MCF 10A (cell line): ENCODE measurements around the gene ANXA6. TPM values are rescaled to one million over a fixed set of nuclear protein-coding genes. Genes with fewer than 3 reads are reported as not detected.

Source experiments
- BruUV-seq: library from RNA; stranded (reverse); fragments of 400-500 nt; replicated peaks from 2 replicates; lab custom pipeline; 2021; lab: Mats Ljungman, UMichigan
- CTCF ChIA-PET: fragments of 300-600 bp; sonication (Branson Sonifier 250); formaldehyde crosslinking; extraction: SDS; loops from one replicate; lab custom pipeline; 2021; ENCODE audit warnings: antibody characterized with exemption, inconsistent platforms; lab: Yijun Ruan, JAX
- POLR2A ChIA-PET: fragments of 300-600, 350-650 bp; sonication (Branson Sonifier 250); formaldehyde crosslinking; extraction: SDS; loops from one replicate; lab custom pipeline; 2020; ENCODE audit warnings: antibody characterized with exemption, inconsistent platforms; lab: Yijun Ruan, JAX
- DNase-seq: peaks from one replicate; pipeline ENCODE4 v3.0.0-alpha.2; 2018; ENCODE audit not compliant: unreplicated experiment
- H3K27ac Mint-ChIP-seq: one replicate; pipeline ENCODE4 v1.8.0; 2022; ENCODE audit warnings: mild to moderate bottlenecking, low read depth, mixed read lengths; ENCODE audit not compliant: unreplicated experiment
- H3K27me3 Mint-ChIP-seq: one replicate; pipeline ENCODE4 v1.8.0; 2022; ENCODE audit warnings: mixed read lengths; ENCODE audit not compliant: insufficient read depth, unreplicated experiment
- H3K36me3 Mint-ChIP-seq: one replicate; pipeline ENCODE4 v1.8.0; 2022; ENCODE audit warnings: mild to moderate bottlenecking, moderate library complexity, mixed read lengths; ENCODE audit not compliant: insufficient read depth, unreplicated experiment
- H3K4me1 Mint-ChIP-seq: one replicate; pipeline ENCODE4 v1.8.0; 2022; ENCODE audit warnings: mixed read lengths; ENCODE audit not compliant: insufficient read depth, unreplicated experiment
- H3K4me3 Mint-ChIP-seq: one replicate; pipeline ENCODE4 v1.8.0; 2022; ENCODE audit warnings: mild to moderate bottlenecking, moderate library complexity, mixed read lengths; ENCODE audit not compliant: unreplicated experiment
- H3K9me3 Mint-ChIP-seq: one replicate; pipeline ENCODE4 v1.8.0; 2022; ENCODE audit warnings: mixed read lengths; ENCODE audit not compliant: unreplicated experiment
- intact Hi-C: fragments of 100-400 bp; cut with micrococcal nuclease; formaldehyde crosslinking; loops from 2 replicates; pipeline ENCODE4 v1.14.1; 2022
- total RNA-seq: library from RNA; stranded (reverse); gene quantifications from 2 replicates; pipeline ENCODE4 v1.2.3, GENCODE V29; 2022
- TF ChIP-seq, protein P1 (sequence below): fragments of 200-600 bp; IDR thresholded peaks from one replicate; pipeline ENCODE4 v1.8.0; 2022; ENCODE audit warnings: antibody characterized with exemption, mild to moderate bottlenecking; ENCODE audit not compliant: unreplicated experiment

ANXA6 gene
- total RNA-seq, 1 experiment from 2014 or later = 2.6 TPM

DNA sequence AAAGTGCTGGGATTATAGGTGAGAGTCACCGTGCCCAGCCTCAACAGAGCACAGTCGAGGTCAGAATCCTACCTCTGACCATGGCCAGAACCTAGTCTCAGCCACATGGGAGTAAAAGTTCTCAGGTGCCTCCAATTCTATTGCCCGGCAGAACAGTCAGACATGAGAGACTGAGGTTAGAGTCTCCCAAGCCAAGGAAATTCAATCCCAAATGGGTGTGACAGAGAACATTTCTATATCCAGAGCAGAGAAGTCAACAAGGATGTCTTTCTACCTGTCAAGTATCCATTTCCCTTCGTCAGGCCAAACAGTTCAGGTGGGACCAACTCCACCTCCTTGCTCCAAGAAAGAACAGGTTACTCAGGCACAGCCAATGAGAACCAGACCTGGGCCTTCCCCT lies 10.5 kb downstream of the ANXA6 start:
- Mint-ChIP-seq H3K9me3 (no peaks in the 10 kb centered on the region), H3K36me3 (no peaks in the 10 kb centered on the region), H3K4me1 (no peaks in the 10 kb centered on the region), H3K27me3 (no peaks in the 10 kb centered on the region), H3K4me3 (no peak overlapping the region), H3K27ac (no peak overlapping the region)
- TF ChIP-seq, protein P1, sequence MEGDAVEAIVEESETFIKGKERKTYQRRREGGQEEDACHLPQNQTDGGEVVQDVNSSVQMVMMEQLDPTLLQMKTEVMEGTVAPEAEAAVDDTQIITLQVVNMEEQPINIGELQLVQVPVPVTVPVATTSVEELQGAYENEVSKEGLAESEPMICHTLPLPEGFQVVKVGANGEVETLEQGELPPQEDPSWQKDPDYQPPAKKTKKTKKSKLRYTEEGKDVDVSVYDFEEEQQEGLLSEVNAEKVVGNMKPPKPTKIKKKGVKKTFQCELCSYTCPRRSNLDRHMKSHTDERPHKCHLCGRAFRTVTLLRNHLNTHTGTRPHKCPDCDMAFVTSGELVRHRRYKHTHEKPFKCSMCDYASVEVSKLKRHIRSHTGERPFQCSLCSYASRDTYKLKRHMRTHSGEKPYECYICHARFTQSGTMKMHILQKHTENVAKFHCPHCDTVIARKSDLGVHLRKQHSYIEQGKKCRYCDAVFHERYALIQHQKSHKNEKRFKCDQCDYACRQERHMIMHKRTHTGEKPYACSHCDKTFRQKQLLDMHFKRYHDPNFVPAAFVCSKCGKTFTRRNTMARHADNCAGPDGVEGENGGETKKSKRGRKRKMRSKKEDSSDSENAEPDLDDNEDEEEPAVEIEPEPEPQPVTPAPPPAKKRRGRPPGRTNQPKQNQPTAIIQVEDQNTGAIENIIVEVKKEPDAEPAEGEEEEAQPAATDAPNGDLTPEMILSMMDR = no peak
- no TSS peak for BruUV-seq
- intact Hi-C loops = no loop called here
- no peak for DNase-seq
- ChIA-PET POLR2A (no interaction called here), CTCF (interaction anchor here (1.5 to 17.2 kb wide), 3 partner anchors 11 to 21 kb away, joined by 4 to 206 read pairs (median 112); no protein-coding TSS in a partner anchor)

GRCh38 chr5:151146061-151146460 lies 11.5 kb downstream of the ANXA6 start:
- DNase-seq = no peak
- ChIA-PET CTCF (interaction anchor here (0.6 to 17.2 kb wide), 6 partner anchors 10 to 93 kb away, joined by 3 to 206 read pairs (median 4); no protein-coding TSS in a partner anchor), POLR2A (no interaction called here)
- no TSS peak for BruUV-seq
- H3K36me3 Mint-ChIP-seq = no peaks in the 10 kb centered on the region
- TF ChIP-seq, protein P1 = no peak
- H3K27me3 Mint-ChIP-seq = no peaks in the 10 kb centered on the region
- peaks cover 7% of the 10 kb centered on the region for H3K4me1 Mint-ChIP-seq
- no peak overlapping the region for H3K4me3 Mint-ChIP-seq
- no peaks in the 10 kb centered on the region for H3K9me3 Mint-ChIP-seq
- intact Hi-C loops = no loop called here
- no peak overlapping the region for H3K27ac Mint-ChIP-seq

- CTCF ChIA-PET = interaction anchor here (0.9 to 17.2 kb wide), 6 partner anchors 19 to 96 kb away, joined by 3 to 206 read pairs (median 17); no protein-coding TSS in a partner anchor
- no peaks in the 10 kb centered on the region for H3K27me3 Mint-ChIP-seq
- intact Hi-C loops = no loop called here
Measured at GRCh38 chr5:151144922-151145321, 12.7 kb downstream of the ANXA6 start.

GRCh38 chr5:151144275-151144674 lies 13.3 kb downstream of the ANXA6 start:
- no peaks in the 10 kb centered on the region for H3K36me3 Mint-ChIP-seq
- TF ChIP-seq, protein P1 = no peak
- CTCF ChIA-PET = interaction anchor here (0.6 to 17.2 kb wide), 6 partner anchors 11 to 93 kb away, joined by 3 to 206 read pairs (median 18); no protein-coding TSS in a partner anchor
- DNase-seq = no peak
- H3K27me3 Mint-ChIP-seq = no peaks in the 10 kb centered on the region
- intact Hi-C loops = no loop called here
- H3K9me3 Mint-ChIP-seq = no peaks in the 10 kb centered on the region
- no peak overlapping the region for H3K4me3 Mint-ChIP-seq
- POLR2A ChIA-PET = no interaction called here
- no peak overlapping the region for H3K27ac Mint-ChIP-seq
- no TSS peak for BruUV-seq
- peaks cover 7% of the 10 kb centered on the region for H3K4me1 Mint-ChIP-seq

More at GRCh38 chr5:151144922-151145321, 12.7 kb downstream of the ANXA6 start:
- DNase-seq = no peak
- BruUV-seq = no TSS peak
- Mint-ChIP-seq H3K4me1 (peaks cover 7% of the 10 kb centered on the region), H3K4me3 (no peak overlapping the region), H3K36me3 (no peaks in the 10 kb centered on the region), H3K27ac (no peak overlapping the region), H3K9me3 (no peaks in the 10 kb centered on the region)
- TF ChIP-seq, protein P1 = no peak
- POLR2A ChIA-PET = no interaction called here
